Inflammatory macrophage treated with lipopolysaccharide for 4 hours (primary cell): Measurements from ENCODE around the gene ZC3H12D.
"Not testable (repeated sequence)": the region's sequence is repeated elsewhere in the genome, so short reads cannot be mapped to it uniquely, and the experiment has no call there.

ENCODE experiments used
- DNase-seq: peaks from one replicate; pipeline ENCODE4 v3.0.0-alpha.2; 2020

The ZC3H12D gene

DNA sequence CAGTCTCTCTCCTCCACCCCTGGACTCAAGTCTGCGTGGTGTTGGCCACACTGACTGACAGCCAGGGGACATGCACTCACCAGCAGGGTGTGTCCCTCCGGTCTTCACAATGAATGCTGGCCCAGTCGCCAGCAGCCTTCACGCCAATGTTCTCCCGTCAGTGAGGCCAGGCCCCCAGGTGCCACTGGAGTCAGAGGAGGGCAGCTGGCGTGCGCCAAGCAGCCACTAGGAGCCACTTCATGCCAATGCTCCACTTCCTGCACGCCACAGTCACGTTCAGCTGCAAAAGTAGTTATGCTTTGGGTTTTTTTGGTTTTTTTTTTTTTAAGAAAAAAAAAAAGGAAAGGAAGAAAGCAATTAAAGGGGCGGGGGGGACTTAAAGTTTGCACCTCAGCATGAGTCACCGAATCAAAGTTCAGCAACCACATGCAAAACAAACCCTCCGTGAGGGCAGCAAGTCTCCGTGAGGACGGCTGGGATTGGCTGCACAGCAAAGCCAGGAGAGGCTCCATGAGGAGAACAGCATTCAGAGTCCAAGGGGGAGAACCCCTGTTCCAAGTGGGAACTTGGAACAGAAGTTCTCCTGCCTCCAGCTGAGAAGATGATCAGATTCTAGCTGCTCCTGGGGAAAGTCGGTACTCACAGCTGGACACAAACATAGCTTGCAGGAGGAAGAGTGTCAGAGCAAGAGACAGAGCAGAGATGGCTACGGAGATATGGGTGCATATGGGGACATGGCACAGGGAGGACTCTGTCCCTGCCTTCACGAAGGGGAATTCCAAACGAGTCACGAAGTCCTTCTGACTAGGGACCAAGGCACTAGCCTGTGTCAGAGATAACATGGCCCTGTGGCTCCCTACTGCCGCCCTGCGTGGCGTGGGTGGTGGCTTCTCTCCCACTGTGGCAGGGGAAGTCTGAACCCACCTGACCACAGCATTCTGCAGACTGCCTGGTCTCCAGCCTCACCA is at the start of gene ZC3H12D:
Gene ZC3H12D (minus strand): TSS at position 282 of the 968 bp plus-strand sequence. CDS start 10,471 bp downstream, outside the sequence.
- peak; percentile 86 for DNase-seq

DNA sequence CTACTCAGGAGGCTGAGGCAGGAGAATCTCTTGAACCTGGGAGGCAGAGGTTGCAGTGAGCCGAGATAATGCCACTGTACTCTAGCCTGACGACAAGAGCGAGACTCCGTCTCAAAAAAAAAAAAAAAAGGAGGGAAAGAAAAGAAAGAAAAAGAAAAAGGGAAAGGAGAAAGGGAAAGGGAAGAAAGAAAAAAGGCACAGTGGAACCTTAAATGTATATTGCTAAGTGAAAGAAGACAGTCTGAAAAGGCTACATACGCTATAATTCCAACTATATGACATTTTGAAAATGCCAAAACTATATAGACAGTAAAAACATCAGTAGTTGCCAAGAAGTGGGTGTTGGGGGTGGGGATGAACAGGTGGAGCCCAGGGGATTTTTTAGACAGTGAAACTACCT is 44.8 kb upstream of the ZC3H12D start:
- DNase-seq: no peak

DNA sequence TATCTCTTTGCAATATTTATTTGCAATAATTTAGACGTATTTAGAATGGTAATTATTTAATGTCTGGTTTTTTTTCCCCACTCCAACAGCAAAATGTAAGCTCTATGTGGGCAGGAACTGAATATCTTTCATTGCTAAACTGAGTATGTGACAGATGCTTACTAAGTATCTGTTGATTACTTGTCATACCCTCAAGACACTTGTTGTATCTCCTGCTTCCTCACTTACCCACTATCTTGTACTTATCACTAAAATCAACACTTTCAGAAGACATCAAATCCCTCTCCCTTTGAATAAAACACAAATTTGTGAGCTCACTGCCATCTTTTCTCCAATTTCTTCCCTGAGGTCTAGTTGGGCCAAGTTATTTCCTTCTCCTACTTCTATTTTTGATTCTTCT is 30.7 kb upstream of the ZC3H12D start:
- DNase-seq: no peak

DNA sequence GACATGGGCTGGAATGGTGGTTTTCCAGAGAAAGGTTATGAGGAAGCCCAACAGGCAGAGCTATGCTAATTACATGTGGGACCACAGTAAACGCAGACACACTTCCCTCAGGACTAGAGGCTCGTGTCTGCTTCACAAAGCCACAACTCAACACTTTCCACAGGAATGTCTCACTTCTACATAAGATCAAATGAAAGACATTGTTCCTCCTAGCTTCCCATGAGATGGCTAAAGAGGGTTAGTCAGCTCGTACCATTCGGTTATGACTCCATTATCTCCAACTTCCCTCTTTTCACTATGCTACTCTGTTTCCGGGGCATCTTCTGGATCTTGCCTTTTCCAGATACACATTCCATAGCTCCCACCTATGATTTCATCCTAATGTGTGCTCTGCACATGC is 29.1 kb upstream of the ZC3H12D start:
- peak; percentile 86 for DNase-seq

DNA sequence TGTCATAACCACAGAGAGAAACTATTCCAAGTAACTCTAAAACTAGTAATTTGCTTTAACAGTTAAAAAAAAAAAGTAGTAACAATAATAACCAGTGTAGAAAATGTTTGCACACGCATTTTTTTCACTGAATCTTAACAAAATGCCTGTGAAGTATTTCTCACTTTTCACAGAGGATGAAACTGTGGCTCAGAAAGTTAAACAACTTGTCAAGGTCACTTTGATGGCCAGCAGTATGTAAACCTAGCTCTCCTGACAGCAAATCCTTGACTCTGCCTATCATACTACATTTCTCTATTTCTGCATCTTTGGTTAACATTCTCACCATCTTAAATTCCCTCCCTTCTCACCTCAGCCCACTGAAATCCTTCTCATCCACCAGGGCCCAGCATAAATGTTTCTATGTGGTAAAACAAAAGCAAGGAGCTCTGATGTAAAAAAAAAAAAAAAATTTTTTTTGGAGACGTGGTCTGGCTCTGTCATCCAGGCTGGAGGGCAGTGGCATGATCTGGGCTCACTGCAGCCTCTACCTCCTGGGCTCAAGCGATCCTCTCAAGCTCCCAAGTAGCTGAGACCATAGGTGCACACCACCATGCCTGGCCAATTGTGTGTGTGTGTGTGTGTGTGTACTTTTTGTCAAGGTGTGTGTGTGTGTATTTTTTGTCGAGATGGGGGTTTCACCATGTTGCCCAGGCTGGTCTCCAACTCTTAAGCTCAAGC is 26.1 kb upstream of the ZC3H12D start:
- DNase-seq: no peak

DNA sequence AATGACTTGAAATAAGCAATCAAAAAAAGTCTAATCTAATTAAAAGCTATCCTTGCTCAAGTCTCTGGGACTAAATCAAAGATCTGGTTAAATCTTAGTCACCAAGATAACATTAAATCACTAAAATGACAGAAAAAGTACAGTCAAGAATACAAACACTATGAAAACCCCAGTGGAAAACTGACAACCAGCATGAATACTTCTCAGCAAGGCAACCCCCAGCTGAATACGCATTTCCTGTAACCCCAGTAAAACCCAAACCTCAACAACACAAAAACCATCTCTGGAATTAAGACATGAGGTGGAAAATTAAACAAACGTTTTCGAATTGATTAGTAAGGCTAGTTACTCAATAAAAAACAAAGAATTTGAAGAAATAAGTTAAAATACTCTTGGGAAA is 23.7 kb upstream of the ZC3H12D start:
- no peak for DNase-seq

DNA sequence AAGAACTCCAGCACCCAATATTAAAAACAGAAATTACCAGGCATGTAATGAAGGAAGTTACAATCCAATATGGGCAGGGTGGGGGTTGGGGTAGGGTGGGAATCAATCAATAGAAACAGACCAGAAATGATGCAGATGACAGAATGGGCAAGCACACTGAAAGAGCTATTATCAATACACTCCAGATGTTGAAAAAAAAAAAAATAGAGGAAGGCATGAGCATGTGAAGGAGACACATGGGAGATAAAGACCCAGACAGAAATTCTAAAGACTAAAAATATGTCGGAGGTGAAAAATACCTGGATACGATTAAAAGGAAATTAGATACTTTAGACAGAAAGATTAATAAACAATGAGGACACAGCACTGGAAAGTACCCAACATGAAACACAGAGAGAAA is 19.1 kb upstream of the ZC3H12D start:
- DNase-seq: no peak

DNA sequence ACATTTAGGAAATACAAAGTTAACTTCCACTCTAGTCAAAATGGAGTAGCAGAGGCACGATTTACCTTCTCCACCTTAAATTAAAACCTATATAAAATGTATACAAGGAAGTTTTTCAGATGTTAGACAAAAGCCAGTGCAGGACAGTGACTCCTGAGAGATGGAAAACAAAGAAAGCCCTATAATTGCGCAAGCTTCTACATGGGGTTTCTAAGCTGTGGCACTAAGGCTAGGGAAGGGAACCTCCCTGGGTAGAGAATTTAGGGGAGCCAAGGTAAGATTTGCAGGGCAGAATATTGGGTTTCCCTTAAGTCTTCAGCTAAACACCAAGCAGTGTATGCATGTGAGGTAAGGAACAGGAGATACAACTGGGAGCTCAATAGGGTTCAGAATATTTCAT is 18.5 kb upstream of the ZC3H12D start:
- no peak for DNase-seq

DNA sequence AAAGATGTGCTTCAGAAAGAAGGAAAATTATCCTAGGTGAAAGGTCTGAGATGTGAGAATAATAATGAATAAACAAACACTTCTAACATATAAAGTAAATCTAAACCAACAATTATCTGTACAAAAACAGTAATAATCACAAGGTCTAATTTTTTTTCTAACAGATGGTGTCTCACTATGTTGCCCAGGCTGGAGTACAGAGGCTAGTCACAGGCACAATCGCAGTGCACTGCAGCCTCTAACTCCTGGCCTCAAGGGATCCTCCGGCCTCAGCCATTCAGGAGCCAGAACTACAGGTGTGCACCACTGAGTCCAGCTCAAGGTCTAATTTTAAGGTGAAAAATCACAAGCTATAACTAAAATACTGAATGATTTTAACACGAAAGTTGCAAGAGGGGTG is 17.0 kb upstream of the ZC3H12D start:
- DNase-seq: no peak

DNA sequence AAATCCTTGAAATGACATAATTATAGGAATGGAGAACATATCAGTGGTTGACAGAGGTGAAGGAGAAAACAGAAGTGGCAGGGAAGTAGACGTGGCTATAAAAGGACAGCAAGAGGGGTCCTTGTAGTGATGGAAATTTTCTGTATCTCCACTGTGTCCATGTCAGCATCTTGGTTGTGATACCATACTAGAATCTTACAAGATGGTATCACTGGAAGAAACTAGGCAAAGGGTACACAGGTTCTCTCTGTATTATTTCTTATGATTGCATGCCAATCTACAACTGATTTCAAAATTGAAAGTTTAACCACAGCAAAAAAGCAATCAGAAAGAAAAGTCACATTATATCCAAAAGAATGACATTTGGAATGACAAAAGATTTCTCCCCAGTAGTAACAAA is 16.4 kb upstream of the ZC3H12D start:
- no peak for DNase-seq

DNA sequence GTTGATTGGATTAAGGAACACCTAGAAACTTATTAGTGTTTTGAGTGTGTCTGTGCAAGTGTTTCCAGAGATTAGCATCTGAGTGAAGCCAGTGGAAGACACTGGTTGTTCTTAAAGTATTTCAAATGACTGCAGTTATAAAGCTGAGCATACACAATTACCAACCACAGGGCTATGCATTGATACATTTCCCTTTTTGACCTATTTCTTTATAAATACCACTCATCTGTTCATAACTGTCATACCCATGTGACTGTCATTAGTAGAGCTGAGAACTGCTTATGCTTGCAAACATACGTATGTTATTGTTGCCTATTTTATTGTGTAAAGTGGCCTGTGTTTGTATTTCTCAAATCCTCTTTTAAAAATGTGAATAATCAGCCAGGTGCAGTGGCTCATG is 15.3 kb upstream of the ZC3H12D start:
- peak; percentile 75 for DNase-seq

DNA sequence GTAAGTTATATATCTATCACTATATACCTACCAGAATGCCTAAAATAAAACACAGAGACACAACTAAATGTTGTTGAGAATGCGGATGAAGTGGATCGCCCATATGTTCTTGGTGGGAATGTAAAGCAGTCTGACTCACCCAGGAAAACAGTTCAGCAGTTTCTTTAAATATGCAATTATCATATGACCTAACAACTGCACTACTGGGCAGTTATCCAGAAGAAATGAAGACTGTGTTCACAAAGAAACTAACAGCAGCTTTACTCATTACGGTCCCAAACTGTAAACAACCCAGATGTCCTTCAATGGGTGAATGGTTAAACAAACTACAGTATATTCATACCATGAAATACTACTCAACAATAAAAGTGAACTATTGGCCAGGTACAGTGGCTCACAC is 14.3 kb upstream of the ZC3H12D start:
- DNase-seq: peak; percentile 69

DNA sequence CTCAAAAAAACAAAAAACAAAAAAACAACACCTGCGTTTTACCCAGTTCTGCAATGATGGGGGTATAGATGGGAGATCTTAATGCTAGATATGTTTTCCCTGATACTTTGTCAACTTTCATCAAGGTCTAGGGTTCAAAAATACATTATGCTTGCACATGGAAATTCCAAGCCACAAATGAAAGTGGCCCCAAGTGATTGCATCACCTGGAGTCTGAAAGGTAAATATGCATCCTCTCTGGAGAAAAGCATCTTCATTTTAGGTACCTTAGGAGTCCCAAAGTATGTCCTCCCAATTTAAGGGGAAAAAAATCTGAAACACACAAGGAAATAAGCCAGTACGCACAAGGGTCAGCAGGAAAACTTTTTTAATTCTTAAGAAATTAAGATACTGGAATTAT is 12.6 kb upstream of the ZC3H12D start:
- DNase-seq: no peak

DNA sequence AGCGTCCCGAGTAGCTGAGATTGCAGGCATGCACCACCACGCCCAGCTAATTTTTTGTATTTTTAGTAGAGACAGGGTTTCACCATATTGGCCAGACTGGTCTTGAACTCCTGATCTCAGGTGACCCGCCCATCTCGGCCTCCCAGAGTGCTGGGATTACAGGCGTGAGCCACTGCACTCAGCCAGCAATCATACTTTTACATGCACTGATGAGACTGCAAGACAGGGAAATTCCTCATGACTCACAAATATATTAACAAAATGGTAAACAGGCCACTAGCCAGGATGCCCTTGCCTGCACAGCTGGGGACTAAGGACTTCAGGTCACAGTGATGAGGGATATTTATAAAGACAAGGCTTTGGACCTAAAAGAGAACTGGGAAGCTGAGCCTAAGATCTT is 11.8 kb upstream of the ZC3H12D start:
- peak; percentile 28 for DNase-seq

DNA sequence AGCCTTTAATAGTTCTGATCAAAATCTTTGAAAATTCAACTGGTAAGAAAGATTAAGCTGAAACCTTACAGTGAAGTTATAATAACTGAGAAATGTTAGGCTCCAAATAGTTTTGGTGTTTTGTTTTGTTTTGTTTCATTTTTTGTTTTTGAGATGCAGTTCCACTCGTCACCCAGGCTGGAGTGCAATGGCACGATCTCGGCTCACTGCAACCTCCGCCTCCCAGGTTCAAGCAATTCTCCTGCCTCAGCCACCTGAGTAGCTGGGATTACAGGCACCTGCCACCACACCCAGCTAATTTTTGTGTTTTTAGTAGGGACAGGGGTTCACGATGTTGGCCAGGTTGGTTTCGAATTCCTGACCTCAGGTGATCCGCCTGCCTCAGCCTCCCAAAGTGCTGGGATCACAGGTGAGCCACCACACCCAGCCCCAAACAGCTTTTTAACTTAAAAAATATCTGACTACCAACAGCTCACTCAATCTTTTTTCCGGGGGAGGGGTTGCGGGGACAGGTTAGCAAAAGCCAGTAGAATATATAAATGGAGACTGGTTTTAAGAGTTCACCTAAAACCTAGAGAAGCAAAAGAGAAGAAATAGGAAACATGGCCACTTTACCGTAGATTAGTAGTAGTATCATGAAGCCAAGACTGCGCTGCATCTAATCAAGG is 10.7 kb upstream of the ZC3H12D start:
- not testable (repeated sequence) for DNase-seq

DNA sequence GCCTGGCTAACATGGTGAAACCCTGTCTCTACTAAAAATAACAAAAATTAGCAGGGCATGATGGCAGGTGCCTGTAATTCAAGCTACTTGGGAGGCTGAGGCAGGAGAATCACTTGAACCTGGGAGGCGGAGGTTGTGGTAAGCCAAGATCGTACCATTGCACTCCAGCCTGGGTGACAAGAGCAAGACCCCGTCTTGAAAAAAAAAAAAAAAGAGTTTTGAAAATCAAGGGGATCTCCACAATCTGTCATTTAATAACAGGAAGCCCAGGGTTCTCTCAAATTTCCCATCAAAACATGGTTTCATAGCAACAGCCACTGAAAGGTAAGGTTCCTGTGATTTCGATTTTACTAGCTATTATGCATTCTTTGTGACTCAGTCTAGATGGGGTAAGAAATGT is 10.0 kb upstream of the ZC3H12D start:
- DNase-seq: peak; percentile 29

DNA sequence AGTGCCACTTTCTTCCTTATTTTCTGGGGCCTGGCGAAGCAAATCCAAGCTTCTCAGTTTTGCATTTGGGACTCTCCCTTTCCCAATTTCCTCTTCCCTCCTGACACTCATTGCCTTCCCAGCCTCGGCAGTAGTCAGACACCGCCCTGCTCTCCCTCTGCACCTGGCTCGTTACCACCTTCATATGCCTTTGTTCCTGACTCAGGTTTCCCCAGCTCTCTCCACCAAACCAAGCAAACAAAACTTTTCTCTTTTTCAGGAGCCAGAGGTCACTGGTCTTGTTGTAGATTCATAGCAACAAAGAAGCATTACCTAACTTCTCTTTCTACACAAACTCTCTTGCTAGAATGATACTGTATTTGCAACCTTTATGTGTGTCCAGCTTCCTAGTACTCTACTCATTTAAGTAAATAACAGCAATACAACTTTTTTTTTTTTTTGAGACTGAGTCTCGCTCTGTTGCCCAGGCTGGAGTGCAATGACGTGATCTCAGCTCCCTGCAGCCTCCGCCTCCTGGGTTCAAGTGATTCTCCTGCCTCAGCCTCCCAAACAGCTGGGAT is 9.0 kb upstream of the ZC3H12D start:
- DNase-seq: peak; percentile 37

DNA sequence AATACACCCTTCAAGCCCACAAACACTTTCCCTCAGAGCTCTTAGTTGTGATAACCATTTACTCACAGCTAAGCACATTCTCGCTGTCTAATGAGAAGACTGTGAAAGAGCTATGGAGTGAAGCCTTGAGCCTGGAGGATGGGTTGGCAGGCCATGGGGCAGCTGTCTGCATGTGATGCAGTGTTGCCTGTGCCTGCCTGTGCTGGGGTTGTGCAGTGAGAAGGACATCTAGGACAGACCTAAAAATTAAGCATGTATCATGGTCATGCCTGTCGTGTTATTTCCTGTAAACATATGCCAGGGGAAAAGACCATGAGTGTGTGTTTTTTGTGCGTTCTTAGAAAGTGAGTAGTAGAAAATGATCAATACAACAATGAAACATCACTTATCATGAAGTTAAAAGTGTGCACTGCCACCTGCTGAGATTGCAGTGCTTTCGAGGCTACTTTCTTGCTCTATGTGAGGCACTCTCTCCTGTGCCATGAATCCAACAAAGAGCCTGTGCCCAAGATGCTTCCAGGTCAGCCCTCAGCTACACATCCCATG is 8.1 kb upstream of the ZC3H12D start:
- DNase-seq: no peak

DNA sequence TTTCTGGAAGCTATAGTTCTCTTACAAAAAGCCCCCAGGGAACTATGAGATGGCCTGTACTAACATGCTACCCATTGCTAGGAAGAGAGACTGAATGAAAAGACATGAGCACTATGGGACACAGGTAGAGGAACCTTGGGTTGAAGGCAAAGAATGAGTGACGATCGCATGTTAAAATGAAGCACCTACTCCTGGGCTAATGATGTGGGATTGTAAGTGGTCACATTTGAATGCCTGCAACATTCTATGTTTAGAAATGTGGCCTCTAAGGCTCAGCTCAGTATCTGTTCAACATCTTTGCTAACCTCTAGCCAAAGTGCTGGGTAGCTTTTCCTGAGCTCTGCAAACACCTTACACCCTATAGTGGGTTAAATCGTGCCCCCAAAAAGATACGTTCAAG is 5.2 kb upstream of the ZC3H12D start:
- no peak for DNase-seq

DNA sequence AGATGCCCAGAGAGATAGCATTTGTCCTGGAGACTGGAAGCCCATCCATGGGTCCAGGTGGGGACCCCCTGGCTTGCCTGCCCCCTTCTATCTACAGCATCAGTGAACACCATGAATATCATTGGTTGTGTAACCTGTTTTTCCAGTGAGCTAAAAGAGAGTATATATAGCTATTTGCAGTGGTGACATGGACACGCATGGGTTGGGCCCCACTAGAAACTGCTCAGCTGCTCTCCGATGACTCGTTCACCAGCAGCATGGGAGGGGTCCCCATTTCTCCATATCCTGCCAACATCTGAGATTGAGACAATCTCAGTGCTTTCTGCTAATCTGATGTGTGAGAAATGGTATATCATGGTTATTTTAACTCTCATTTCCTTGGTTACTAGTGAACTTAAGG is 4.0 kb upstream of the ZC3H12D start:
- peak; percentile 78 for DNase-seq

DNA sequence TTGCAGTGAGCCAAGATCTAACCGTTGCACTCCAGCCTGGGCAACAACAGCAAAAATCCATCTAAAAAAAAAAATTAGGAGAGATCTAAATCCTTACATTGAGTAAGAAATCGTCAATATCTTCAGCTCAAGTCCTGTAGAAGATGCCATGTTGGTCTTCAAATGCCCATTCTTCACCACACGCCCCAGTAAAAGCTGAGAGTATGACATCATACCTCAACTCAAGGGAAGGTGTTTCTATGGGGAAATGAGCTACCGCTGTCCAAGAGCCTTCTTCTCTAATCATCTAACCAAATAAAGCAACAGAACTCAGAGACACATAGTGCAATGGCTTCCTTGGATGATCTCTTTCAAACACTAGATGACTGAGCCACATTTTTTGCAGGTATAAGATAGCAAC is 2.5 kb upstream of the ZC3H12D start:
- DNase-seq: no peak

DNA sequence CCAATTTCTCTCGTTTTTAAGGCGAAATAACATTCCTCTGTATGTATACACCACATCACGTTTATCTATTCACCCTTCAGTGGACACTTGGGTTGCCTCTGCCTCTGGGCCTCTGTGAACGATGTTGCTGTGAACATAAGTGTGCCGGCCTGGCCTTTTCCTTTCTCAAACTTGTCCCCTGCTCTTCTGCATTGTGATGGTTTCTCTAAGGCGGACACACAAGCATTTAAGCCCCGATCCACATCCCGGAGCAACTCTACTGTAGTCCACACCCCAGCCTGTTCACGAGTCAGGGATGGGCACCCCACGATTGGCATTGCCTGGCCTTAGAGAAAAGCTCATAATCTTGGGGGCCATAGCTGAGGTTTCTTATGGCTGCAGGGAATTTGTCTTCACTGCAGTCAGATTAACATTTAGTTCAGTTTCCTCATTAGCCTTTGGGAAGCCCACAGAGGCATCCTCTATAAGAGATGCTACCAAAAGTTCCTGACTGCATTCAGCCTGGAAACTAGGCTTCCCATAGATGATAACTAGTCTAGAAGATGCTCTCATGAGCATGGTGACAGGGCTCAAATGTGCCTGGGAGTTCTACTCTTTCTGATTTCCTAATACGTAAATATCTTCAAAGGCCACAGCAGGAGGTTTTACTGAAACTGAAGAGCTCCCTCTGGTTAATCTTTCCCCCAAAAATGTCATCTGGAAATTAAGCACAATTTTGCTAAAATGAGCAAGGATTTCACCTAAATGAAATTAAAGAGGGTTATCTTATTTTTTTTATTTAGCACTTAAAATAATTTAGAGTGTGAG is 762 bp downstream of the ZC3H12D start:
- DNase-seq: peak; percentile 17
